ENCODE data around the gene NUP214.
"Not testable (repeated sequence)": the region's sequence is repeated elsewhere in the genome, so short reads cannot be mapped to it uniquely, and the experiment has no call there.

The NUP214 gene

GRCh38 chr9:131148966-131149687, 23.7 kb downstream of the NUP214 start:
- H3K4me3 ChIP-seq (ENCODE audit: low read depth, low read length), result no peak overlapping the region
- DNase-seq (ENCODE audit: low read depth), result no peak

- H3K4me3 ChIP-seq (ENCODE audit: low read depth, low read length), result no peak overlapping the region
- DNase-seq (ENCODE audit: low read depth), result no peak
These were observed 24.3 kb downstream of the NUP214 start for GRCh38 chr9:131149688-131150053.

GRCh38 chr9:131153595-131153994, 28.2 kb downstream of the NUP214 start:
- no peak overlapping the region for H3K4me3 ChIP-seq (ENCODE audit: low read depth, low read length)
- DNase-seq (ENCODE audit: low read depth), result no peak

GRCh38 chr9:131158673-131159072, 33.3 kb downstream of the NUP214 start:
- not testable (repeated sequence) for H3K4me3 ChIP-seq (ENCODE audit: low read depth, low read length); DNase-seq (ENCODE audit: low read depth)

- H3K4me3 ChIP-seq (ENCODE audit: low read depth, low read length), result no peak overlapping the region
- no peak for DNase-seq (ENCODE audit: low read depth)
These were observed 35.2 kb downstream of the NUP214 start for GRCh38 chr9:131160416-131161112.

GRCh38 chr9:131161585-131161984, 36.2 kb downstream of the NUP214 start:
- no peak for DNase-seq (ENCODE audit: low read depth)
- no peak overlapping the region for H3K4me3 ChIP-seq (ENCODE audit: low read depth, low read length)

GRCh38 chr9:131162886-131163285, 37.5 kb downstream of the NUP214 start:
- DNase-seq (ENCODE audit: low read depth), result no peak
- no peak overlapping the region for H3K4me3 ChIP-seq (ENCODE audit: low read depth, low read length)

- DNase-seq (ENCODE audit: low read depth), result no peak
- H3K4me3 ChIP-seq (ENCODE audit: low read depth, low read length), result no peak overlapping the region
These were observed 40.1 kb downstream of the NUP214 start for GRCh38 chr9:131165523-131165922.

- no peak for DNase-seq (ENCODE audit: low read depth)
- no peak overlapping the region for H3K4me3 ChIP-seq (ENCODE audit: low read depth, low read length)
These were observed 41.8 kb downstream of the NUP214 start for GRCh38 chr9:131167146-131167692.

GRCh38 chr9:131167936-131168335, 42.5 kb downstream of the NUP214 start:
- no peak for DNase-seq (ENCODE audit: low read depth)
- H3K4me3 ChIP-seq (ENCODE audit: low read depth, low read length), result no peak overlapping the region

GRCh38 chr9:131169563-131170240, 44.3 kb downstream of the NUP214 start:
- DNase-seq (ENCODE audit: low read depth), result no peak
- H3K4me3 ChIP-seq (ENCODE audit: low read depth, low read length), result no peak overlapping the region

GRCh38 chr9:131173995-131174394, 48.6 kb downstream of the NUP214 start:
- H3K4me3 ChIP-seq (ENCODE audit: low read depth, low read length), result no peak overlapping the region

GRCh38 chr9:131174681-131175239, 49.4 kb downstream of the NUP214 start:
- no peak for DNase-seq (ENCODE audit: low read depth)
- H3K4me3 ChIP-seq (ENCODE audit: low read depth, low read length), result no peak overlapping the region

More at GRCh38 chr9:131173995-131174394, 48.6 kb downstream of the NUP214 start:
- no peak for DNase-seq (ENCODE audit: low read depth)

- no peak for DNase-seq (ENCODE audit: low read depth)
- no peak overlapping the region for H3K4me3 ChIP-seq (ENCODE audit: low read depth, low read length)
These were observed 52.5 kb downstream of the NUP214 start for GRCh38 chr9:131177898-131178297.

- no peak overlapping the region for H3K4me3 ChIP-seq (ENCODE audit: low read depth, low read length)
These were observed 53.0 kb downstream of the NUP214 start for GRCh38 chr9:131178382-131178781.

GRCh38 chr9:131178926-131179325, 53.5 kb downstream of the NUP214 start:
- no peak overlapping the region for H3K4me3 ChIP-seq (ENCODE audit: low read depth, low read length)

More at GRCh38 chr9:131178382-131178781, 53.0 kb downstream of the NUP214 start:
- peak; percentile 13 for DNase-seq (ENCODE audit: low read depth)

GRCh38 chr9:131179561-131180219, 54.3 kb downstream of the NUP214 start:
- no peak overlapping the region for H3K4me3 ChIP-seq (ENCODE audit: low read depth, low read length)
- peak; percentile 60 for DNase-seq (ENCODE audit: low read depth)

More at GRCh38 chr9:131178926-131179325, 53.5 kb downstream of the NUP214 start:
- DNase-seq (ENCODE audit: low read depth), result no peak

GRCh38 chr9:131180454-131180853, 55.1 kb downstream of the NUP214 start:
- DNase-seq (ENCODE audit: low read depth), result peak; percentile 70
- no peak overlapping the region for H3K4me3 ChIP-seq (ENCODE audit: low read depth, low read length)

- H3K4me3 ChIP-seq (ENCODE audit: low read depth, low read length), result no peak overlapping the region
- no peak for DNase-seq (ENCODE audit: low read depth)
These were observed 55.8 kb downstream of the NUP214 start for GRCh38 chr9:131181091-131181681.
